ENCODE measurements around the gene SLC5A5. TPM values are rescaled to one million over a fixed set of nuclear protein-coding genes. Genes with fewer than 3 reads are reported as not detected.

The SLC5A5 gene
- total and polyA plus RNA-seq, 10 of the 15 experiments (the other 5 are each of a cell fraction or from before 2014, with no cell fraction given): 0.02 to 0.08 (median 0.05) TPM; not detected in 3

- TF ChIP-seq SIN3A (IDR thresholded peaks at IDR 0.05; ENCODE audit: low read depth, low read length): no peak
- TF ChIP-seq SUPT20H (IDR thresholded peaks at IDR 0.05; ENCODE audit: borderline replicate concordance, control insufficient read depth, low read depth, low read length): no peak
- TF ChIP-seq CHD4 (IDR thresholded peaks at IDR 0.05): no peak
- no peak for TF ChIP-seq CBX3 (IDR thresholded peaks at IDR 0.05; ENCODE audit: borderline replicate concordance, low read depth)
- TF ChIP-seq RBBP5 (conservative IDR thresholded peaks at IDR 0.05): no peak
- TF ChIP-seq NRF1 (conservative IDR thresholded peaks at IDR 0.05; ENCODE audit: low read depth, low read length): no peak
- TF ChIP-seq MTA2 (IDR thresholded peaks at IDR 0.05; ENCODE audit: low read depth): no peak
- TF ChIP-seq PKNOX1 (IDR thresholded peaks at IDR 0.05): no peak
- TF ChIP-seq ZBTB4 (CRISPR knock-in tag; IDR thresholded peaks at IDR 0.05): no peak
- TF ChIP-seq FOXM1 (IDR thresholded peaks at IDR 0.05; ENCODE audit: low read depth, low read length): 0 out of 2 replicates have a peak, but pooled peaks have one; percentile 17
- TF ChIP-seq ZBTB40 (IDR thresholded peaks at IDR 0.05; ENCODE audit: borderline replicate concordance): no peak
- TF ChIP-seq POLR2AphosphoS5 (IDR thresholded peaks at IDR 0.05; ENCODE audit: low read length): peak; percentile 72
- no peak for TF ChIP-seq KAT2A (conservative IDR thresholded peaks at IDR 0.05; ENCODE audit: control insufficient read depth, low read depth, low read length)
- TF ChIP-seq HDGF (IDR thresholded peaks at IDR 0.05): no peak
- no peak for TF ChIP-seq SIX5 (IDR thresholded peaks at IDR 0.05; ENCODE audit: low read depth, low read length, severe bottlenecking)
- no peak for TF ChIP-seq POU2F2 (IDR thresholded peaks at IDR 0.05; ENCODE audit: borderline replicate concordance, low read depth, low read length)
- TF ChIP-seq HCFC1 (IDR thresholded peaks at IDR 0.05; ENCODE audit: low read length): no peak
- TF ChIP-seq FOS (IDR thresholded peaks at IDR 0.05; ENCODE audit: borderline replicate concordance, extremely low read depth, insufficient read length): no peak
- TF ChIP-seq MTA3 (IDR thresholded peaks at IDR 0.05; ENCODE audit: borderline replicate concordance, low read length): peak; percentile 55; the same call in 1 of the 2 replicates
- no peak for TF ChIP-seq RFX5 (IDR thresholded peaks at IDR 0.05; ENCODE audit: low read depth, low read length)
- no peak for TF ChIP-seq CBFB (IDR thresholded peaks at IDR 0.05; ENCODE audit: low read depth)
- peak; percentile 36; the same call in 1 of the 2 replicates for TF ChIP-seq POLR2AphosphoS2 (IDR thresholded peaks at IDR 0.05; ENCODE audit: low read depth, low read length)
- TF ChIP-seq NR2C2 (IDR thresholded peaks at IDR 0.05; ENCODE audit: borderline replicate concordance, control insufficient read depth, insufficient read length, low read depth): no peak
Measured at GRCh38 chr19:17865364-17866311, 6.1 kb upstream of the SLC5A5 start (continued).
